Measurements from ENCODE around the gene CREBZF.
"Not testable (repeated sequence)": the region's sequence is repeated elsewhere in the genome, so short reads cannot be mapped to it uniquely, and the experiment has no call there.

Gene CREBZF

GRCh38 chr11:85619499-85619898, 45.4 kb downstream of the CREBZF start:
- no peak for DNase-seq

- DNase-seq: not testable (repeated sequence)
Observed at GRCh38 chr11:85611643-85612042, 53.3 kb downstream of the CREBZF start.

Measured in NCI-H510A (cell line).